Measurements from ENCODE around the gene TMEM98. TPM values are rescaled to one million over a fixed set of nuclear protein-coding genes. Genes with fewer than 3 reads are reported as not detected.
"Not testable (repeated sequence)": the region's sequence is repeated elsewhere in the genome, so short reads cannot be mapped to it uniquely, and the experiment has no call there.

The TMEM98 gene
- polyA plus RNA-seq, 2 of the 4 experiments (the other 2 are of a cell fraction), result 46.6 to 61.0 TPM

- WGBS (ENCODE audit: missing lambda C conversion rate), result 0% methylated on average over 2 of the region's 2 CpGs
- ATAC-seq (no peak), FAIRE-seq (no peak), DNase-seq (ENCODE audit: low read depth in 1 of 2, low spot score in 1 of 2) (no peak)
- ChIA-PET POLR2A (no interaction called here), CTCF (interaction anchor here (2.0 kb wide), 1 partner anchor 18 kb away, joined by 9 read pairs; no protein-coding TSS in a partner anchor)
- peaks cover 22% of the 10 kb centered on the region for H3K9me3 ChIP-seq
- no peak overlapping the region for H3K27ac ChIP-seq
- H3K4me2 ChIP-seq, result no peak overlapping the region
- no peak overlapping the region for H3K4me3 ChIP-seq
- H3K4me1 ChIP-seq, result no peaks in the 10 kb centered on the region
- TF ChIP-seq ESRRA (IDR thresholded peaks at IDR 0.05; ENCODE audit: borderline replicate concordance, low read length) (no peak), ZC3H11A (IDR thresholded peaks at IDR 0.05) (no peak), POLR2AphosphoS2 (conservative IDR thresholded peaks at IDR 0.05; ENCODE audit: low read length) (no peak), SREBF2 (IDR thresholded peaks at IDR 0.05) (no peak), JUN (IDR thresholded peaks at IDR 0.05) (no peak), KDM5A (IDR thresholded peaks at IDR 0.05) (no peak)
- TF ChIP-seq, protein P1, sequence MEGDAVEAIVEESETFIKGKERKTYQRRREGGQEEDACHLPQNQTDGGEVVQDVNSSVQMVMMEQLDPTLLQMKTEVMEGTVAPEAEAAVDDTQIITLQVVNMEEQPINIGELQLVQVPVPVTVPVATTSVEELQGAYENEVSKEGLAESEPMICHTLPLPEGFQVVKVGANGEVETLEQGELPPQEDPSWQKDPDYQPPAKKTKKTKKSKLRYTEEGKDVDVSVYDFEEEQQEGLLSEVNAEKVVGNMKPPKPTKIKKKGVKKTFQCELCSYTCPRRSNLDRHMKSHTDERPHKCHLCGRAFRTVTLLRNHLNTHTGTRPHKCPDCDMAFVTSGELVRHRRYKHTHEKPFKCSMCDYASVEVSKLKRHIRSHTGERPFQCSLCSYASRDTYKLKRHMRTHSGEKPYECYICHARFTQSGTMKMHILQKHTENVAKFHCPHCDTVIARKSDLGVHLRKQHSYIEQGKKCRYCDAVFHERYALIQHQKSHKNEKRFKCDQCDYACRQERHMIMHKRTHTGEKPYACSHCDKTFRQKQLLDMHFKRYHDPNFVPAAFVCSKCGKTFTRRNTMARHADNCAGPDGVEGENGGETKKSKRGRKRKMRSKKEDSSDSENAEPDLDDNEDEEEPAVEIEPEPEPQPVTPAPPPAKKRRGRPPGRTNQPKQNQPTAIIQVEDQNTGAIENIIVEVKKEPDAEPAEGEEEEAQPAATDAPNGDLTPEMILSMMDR (IDR thresholded peaks at IDR 0.05), result no peak
- TF ChIP-seq, protein P2, sequence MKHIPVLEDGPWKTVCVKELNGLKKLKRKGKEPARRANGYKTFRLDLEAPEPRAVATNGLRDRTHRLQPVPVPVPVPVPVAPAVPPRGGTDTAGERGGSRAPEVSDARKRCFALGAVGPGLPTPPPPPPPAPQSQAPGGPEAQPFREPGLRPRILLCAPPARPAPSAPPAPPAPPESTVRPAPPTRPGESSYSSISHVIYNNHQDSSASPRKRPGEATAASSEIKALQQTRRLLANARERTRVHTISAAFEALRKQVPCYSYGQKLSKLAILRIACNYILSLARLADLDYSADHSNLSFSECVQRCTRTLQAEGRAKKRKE (CRISPR knock-in tag; IDR thresholded peaks at IDR 0.05; ENCODE audit: low read depth), result no peak
These were observed 52.3 kb downstream of the TMEM98 start for GRCh38 chr17:32980230-32980629.

GRCh38 chr17:32981611-32982010 lies 53.7 kb downstream of the TMEM98 start:
- POLR2A ChIA-PET; H3K4me2 ChIP-seq; FAIRE-seq; H3K4me1 ChIP-seq; H3K27ac ChIP-seq; H3K4me3 ChIP-seq; ATAC-seq; DNase-seq (ENCODE audit: low read depth in 1 of 2, low spot score in 1 of 2): not testable (repeated sequence)
- WGBS (ENCODE audit: missing lambda C conversion rate), result 38% methylated on average over 3 of the region's 3 CpGs
- CTCF ChIA-PET, result interaction anchor here (1.0 to 1.8 kb wide), 3 partner anchors 14 to 23 kb away, joined by 3 to 6 read pairs (median 6); no protein-coding TSS in a partner anchor
- peak; percentile 94 for TF ChIP-seq ZFP36 (IDR thresholded peaks at IDR 0.05; ENCODE audit: borderline replicate concordance, partially characterized antibody)
- H3K9me3 ChIP-seq, result peaks cover 22% of the 10 kb centered on the region

DNA sequence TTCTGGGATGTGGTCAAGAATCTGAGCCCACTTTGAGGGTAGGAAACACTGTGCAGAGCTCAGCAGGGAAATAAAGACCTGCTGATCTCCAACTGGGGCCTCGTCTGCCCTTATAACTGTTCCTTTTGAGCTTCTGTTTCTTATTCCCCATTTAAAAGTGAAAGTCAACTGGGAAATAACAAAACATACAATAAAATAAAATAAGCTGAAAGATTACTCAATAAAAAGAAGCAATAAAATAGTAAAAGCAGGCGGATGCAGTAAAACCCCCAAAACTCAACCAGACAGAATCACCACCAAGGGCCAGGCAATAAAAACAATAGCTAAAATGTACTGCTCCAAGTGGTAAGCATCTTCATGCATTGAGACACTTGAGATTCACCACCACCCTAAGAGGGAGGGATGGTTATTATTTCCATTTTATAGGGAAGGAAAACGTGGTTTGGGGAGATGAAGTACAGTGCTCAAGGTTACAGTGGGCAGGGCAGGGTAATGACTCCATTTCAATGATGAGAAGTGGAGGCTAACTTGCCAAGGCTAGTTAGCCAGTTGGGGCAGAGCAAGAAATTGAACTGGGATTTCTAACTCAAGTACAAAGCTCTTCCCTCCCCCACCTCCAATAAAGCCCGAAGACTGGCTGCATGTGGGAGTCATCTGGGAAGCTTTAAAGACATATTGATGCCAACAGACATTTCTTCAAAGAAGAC lies 57.2 kb downstream of the TMEM98 start:
- ATAC-seq (no peak), DNase-seq (ENCODE audit: low read depth in 1 of 2, low spot score in 1 of 2) (no peak), FAIRE-seq (no peak)
- Histone ChIP-seq H3K4me3 (no peak overlapping the region), H3K4me2 (no peak overlapping the region), H3K9me3 (peaks cover 28% of the 10 kb centered on the region), H3K4me1 (no peaks in the 10 kb centered on the region), H3K27ac (no peak overlapping the region)
- ChIA-PET POLR2A (no interaction called here), CTCF (interaction anchor here (1.5 to 1.9 kb wide), 2 partner anchors 10 to 13 kb away, joined by 5 to 6 read pairs; no protein-coding TSS in a partner anchor)
- WGBS (ENCODE audit: missing lambda C conversion rate), result 17% methylated on average over 4 of the region's 4 CpGs
- TF ChIP-seq EHF (CRISPR knock-in tag; IDR thresholded peaks at IDR 0.05), result no peak
- no peak for TF ChIP-seq KDM1A (IDR thresholded peaks at IDR 0.05; ENCODE audit: low read depth)
- TF ChIP-seq NFE2L2 (conservative IDR thresholded peaks at IDR 0.05; ENCODE audit: low read length), result no peak
- no peak for TF ChIP-seq RFX5 (IDR thresholded peaks at IDR 0.05)
- TF ChIP-seq, protein P1 (IDR thresholded peaks at IDR 0.05), result no peak
- TF ChIP-seq POLR2AphosphoS2 (conservative IDR thresholded peaks at IDR 0.05; ENCODE audit: low read length), result no peak
- TF ChIP-seq HDAC2 (IDR thresholded peaks at IDR 0.05), result no peak
- TF ChIP-seq CEBPB (IDR thresholded peaks at IDR 0.05), result no peak
- TF ChIP-seq EP300 (IDR thresholded peaks at IDR 0.05), result no peak
- no peak for TF ChIP-seq BHLHE40 (IDR thresholded peaks at IDR 0.05; ENCODE audit: low read depth, low read length)
- no peak for TF ChIP-seq HMGXB4 (CRISPR knock-in tag; IDR thresholded peaks at IDR 0.05; ENCODE audit: borderline replicate concordance)
- TF ChIP-seq PBX3 (IDR thresholded peaks at IDR 0.05), result no peak
- TF ChIP-seq ZFP36 (IDR thresholded peaks at IDR 0.05; ENCODE audit: borderline replicate concordance, partially characterized antibody), result no peak
- TF ChIP-seq ZC3H11A (IDR thresholded peaks at IDR 0.05), result no peak
- no peak for TF ChIP-seq RARB (CRISPR knock-in tag; IDR thresholded peaks at IDR 0.05)
- TF ChIP-seq CBX8 (IDR thresholded peaks at IDR 0.05), result no peak
- no peak for TF ChIP-seq RCOR1 (IDR thresholded peaks at IDR 0.05; ENCODE audit: low read depth, low read length)
- TF ChIP-seq MAZ (IDR thresholded peaks at IDR 0.05; ENCODE audit: borderline replicate concordance, low read depth, low read length), result no peak
- TF ChIP-seq NR3C1 (IDR thresholded peaks at IDR 0.05), result no peak

All from A549 (cell line).